Breast epithelium (tissue), 4 donors: ENCODE results near the gene MYMK. TPM values are rescaled to one million over a fixed set of nuclear protein-coding genes. Genes with fewer than 3 reads are reported as not detected.

Experiments
- DNase-seq, 2 donors: peaks; one replicate each; pipeline ENCODE4 v3.0.0-alpha.2; 2019; ENCODE audit warnings: low spot score in 2 of 2
- H3K27ac ChIP-seq, 2 donors: fragments of 200-600 bp; sonication (generic) in 1 of 2; one replicate each; pipeline ENCODE4 v1.5.1; 2016 to 2019; ENCODE audit warnings: mild to moderate bottlenecking in 1 of 2
- H3K27me3 ChIP-seq, 2 donors: fragments of 200-600 bp; sonication (generic) in 1 of 2; one replicate each; pipeline versions ENCODE4 v1.5.1 to v1.6.0; 2017 to 2019; ENCODE audit warnings: control low read depth in 1 of 2, mild to moderate bottlenecking in 1 of 2
- H3K36me3 ChIP-seq: fragments of 200-600 bp; one replicate; pipeline ENCODE4 v1.5.1; 2019
- H3K4me1 ChIP-seq, 2 donors: fragments of 200-600 bp; sonication (generic); one replicate each; pipeline ENCODE4 v1.5.1; 2016 to 2019; ENCODE audit warnings: control low read depth in 1 of 2
- H3K4me3 ChIP-seq, 3 donors: fragments of 200-600 bp; sonication (generic); 1 replicate in 2 of 3; 2 replicates in 1 of 3; pipeline ENCODE4 v1.5.1; 2016 to 2019; ENCODE audit warnings: mild to moderate bottlenecking in 3 of 3, moderate library complexity in 2 of 3
- H3K9me3 ChIP-seq, 2 donors: fragments of 200-600 bp; sonication (generic) in 1 of 2; one replicate each; pipeline ENCODE4 v1.5.1; 2016 to 2019; ENCODE audit warnings: control low read depth in 1 of 2
- POLR2A ChIP-seq: fragments of 450-650 bp; IDR thresholded peaks from one replicate; pipeline ENCODE4 v1.6.1; 2016; ENCODE audit warnings: antibody characterized with exemption, mild to moderate bottlenecking, moderate library complexity
- POLR2AphosphoS5 ChIP-seq, 3 donors: sonication (generic); formaldehyde crosslinking; IDR thresholded peaks; one replicate each; pipeline ENCODE4 v1.6.1; 2017; ENCODE audit warnings: antibody characterized with exemption in 3 of 3
- intact Hi-C: fragments of 100-400 bp; cut with DNase I; formaldehyde crosslinking; loops from one replicate; pipeline ENCODE4 v1.15.1; 2023; ENCODE audit warnings: low total_unique reads
- total RNA-seq, 3 donors: library from RNA; depleted of rRNA; stranded (reverse); fragments of >200 nt; gene quantifications; one replicate each; pipeline ENCODE4 v1.1.0, GENCODE V29; 2016
- TF ChIP-seq, protein P1 (sequence below), 3 donors: fragments of 450-650 bp; IDR thresholded peaks; one replicate each; pipeline ENCODE4 v1.5.1; 2016 to 2017; ENCODE audit warnings: antibody characterized with exemption in 3 of 3, mild to moderate bottlenecking in 3 of 3, moderate library complexity in 3 of 3

The MYMK gene
- total RNA-seq, 3 donors from 2014 or later, result not detected

DNA sequence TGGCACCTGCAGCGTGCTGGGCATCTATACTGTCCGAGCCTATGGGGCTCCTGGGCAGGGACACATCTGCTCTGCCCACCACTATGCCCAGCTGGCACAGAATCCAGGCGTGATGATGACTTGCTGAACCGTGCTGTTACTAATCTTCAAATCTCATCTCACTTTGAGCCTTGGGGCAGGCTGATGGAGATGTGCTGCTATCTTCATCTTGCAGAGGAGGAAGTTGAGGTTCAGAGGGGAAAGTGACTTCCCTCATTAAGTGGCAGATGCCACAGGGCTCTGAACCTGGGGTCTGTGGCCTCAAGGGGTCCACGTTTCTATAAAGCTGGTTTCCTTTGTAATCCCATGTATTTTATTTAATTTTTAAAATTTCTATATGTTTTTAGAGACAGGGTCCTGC, 50.5 kb downstream of the MYMK start:
- no peak overlapping the region for H3K27ac ChIP-seq
- H3K4me1 ChIP-seq, result no peaks in the 10 kb centered on the region
- H3K27me3 ChIP-seq, result peaks cover 0 to 5% of the 10 kb centered on the region in 2 donors
- TF ChIP-seq, protein P1, sequence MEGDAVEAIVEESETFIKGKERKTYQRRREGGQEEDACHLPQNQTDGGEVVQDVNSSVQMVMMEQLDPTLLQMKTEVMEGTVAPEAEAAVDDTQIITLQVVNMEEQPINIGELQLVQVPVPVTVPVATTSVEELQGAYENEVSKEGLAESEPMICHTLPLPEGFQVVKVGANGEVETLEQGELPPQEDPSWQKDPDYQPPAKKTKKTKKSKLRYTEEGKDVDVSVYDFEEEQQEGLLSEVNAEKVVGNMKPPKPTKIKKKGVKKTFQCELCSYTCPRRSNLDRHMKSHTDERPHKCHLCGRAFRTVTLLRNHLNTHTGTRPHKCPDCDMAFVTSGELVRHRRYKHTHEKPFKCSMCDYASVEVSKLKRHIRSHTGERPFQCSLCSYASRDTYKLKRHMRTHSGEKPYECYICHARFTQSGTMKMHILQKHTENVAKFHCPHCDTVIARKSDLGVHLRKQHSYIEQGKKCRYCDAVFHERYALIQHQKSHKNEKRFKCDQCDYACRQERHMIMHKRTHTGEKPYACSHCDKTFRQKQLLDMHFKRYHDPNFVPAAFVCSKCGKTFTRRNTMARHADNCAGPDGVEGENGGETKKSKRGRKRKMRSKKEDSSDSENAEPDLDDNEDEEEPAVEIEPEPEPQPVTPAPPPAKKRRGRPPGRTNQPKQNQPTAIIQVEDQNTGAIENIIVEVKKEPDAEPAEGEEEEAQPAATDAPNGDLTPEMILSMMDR (IDR thresholded peaks at IDR 0.05), result no peak
- TF ChIP-seq POLR2AphosphoS5 (IDR thresholded peaks at IDR 0.05) (no peak), POLR2A (no peak)
- no peaks in the 10 kb centered on the region for H3K36me3 ChIP-seq
- DNase-seq, result no peak
- no peak overlapping the region for H3K4me3 ChIP-seq
- intact Hi-C loops, result no loop called here
- H3K9me3 ChIP-seq, result no peaks in the 10 kb centered on the region

DNA sequence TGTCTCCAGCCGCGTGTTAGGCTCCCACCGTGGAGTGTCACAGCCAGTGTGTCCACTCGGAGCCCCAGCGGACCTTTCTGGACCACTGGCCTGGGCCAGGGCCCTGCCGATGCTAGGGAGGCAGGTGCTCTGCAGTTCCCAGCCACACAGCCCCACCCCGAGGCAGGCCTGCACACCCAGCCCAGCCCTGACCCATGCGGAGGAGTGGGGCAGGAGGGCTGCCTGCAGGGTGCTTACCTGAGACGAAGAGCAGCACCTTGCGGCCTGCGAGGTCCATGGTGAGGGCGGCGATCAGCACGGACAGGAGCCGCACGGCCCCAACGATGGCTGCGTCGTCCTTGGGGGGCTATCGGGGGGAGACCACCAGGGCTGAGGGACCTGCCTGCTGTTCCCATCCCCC, 51.0 kb downstream of the MYMK start:
- H3K9me3 ChIP-seq, result no peaks in the 10 kb centered on the region
- TF ChIP-seq, protein P1 (IDR thresholded peaks at IDR 0.05), result no peak
- TF ChIP-seq POLR2A, result no peak
- no peak for TF ChIP-seq POLR2AphosphoS5 (IDR thresholded peaks at IDR 0.05)
- H3K4me3 ChIP-seq, result no peak overlapping the region
- H3K36me3 ChIP-seq, result no peaks in the 10 kb centered on the region
- H3K4me1 ChIP-seq, result no peaks in the 10 kb centered on the region
- no peak for DNase-seq
- intact Hi-C loops, result no loop called here
- no peak overlapping the region for H3K27ac ChIP-seq
- H3K27me3 ChIP-seq, result peaks cover 0 to 5% of the 10 kb centered on the region in 2 donors

DNA sequence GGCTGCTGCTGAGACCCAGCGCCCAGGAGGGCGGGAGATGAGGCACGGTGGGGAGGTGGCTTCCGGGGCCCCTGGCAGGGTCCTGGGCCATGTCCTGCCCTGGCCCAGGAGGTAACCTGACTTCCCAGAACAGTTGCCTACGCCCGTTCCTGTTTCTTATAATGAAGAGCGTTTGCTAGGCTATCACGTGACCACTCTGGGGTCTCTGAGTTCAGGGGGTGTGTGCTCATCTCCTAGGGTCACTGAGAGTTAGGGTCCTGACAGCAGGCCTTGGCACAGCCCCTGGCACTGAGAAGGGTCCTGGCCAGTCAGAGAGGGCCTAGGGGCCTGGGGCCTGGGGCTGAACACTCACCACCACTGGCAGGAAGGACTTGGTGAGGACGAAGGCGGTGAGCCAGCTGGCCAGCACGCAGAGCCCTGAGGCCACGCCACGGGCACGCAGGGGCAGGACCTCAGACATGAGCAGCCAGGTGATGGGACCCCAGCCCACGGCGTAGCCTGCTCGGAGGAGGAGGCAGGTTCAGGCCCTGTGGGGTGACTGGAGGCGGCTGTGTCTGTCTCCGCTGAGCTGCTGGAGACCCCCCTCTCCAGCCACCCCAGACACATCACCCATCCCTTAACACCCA, 51.9 kb downstream of the MYMK start:
- Histone ChIP-seq H3K36me3 (no peaks in the 10 kb centered on the region), H3K4me1 (no peaks in the 10 kb centered on the region), H3K27ac (no peak overlapping the region), H3K9me3 (no peaks in the 10 kb centered on the region), H3K27me3 (peaks cover 0 to 5% of the 10 kb centered on the region in 2 donors), H3K4me3 (no peak overlapping the region)
- TF ChIP-seq POLR2A (no peak), POLR2AphosphoS5 (IDR thresholded peaks at IDR 0.05) (no peak)
- TF ChIP-seq, protein P1 (IDR thresholded peaks at IDR 0.05), result no peak
- intact Hi-C loops, result no loop called here
- DNase-seq, result no peak

DNA sequence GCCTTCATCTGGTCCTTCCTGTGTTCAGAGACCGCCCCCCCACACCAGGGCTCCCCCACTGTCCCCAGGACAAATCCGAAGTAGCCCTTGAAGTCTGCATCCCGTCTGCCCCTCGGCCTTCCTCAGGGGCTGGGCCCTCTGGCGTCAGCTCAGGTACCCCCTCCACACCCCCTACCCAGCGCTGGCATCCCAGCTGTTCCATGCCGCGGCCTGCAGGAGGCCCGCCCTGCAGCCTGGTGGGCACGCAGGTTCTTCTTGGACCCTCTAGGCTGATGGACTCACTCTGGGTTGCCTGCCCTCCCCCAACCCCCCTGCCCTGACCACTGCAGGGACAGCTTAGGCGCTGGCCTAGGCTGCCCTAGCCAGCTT, 52.5 kb downstream of the MYMK start:
- Histone ChIP-seq H3K27ac (no peak overlapping the region), H3K9me3 (no peaks in the 10 kb centered on the region), H3K36me3 (no peaks in the 10 kb centered on the region), H3K4me3 (no peak overlapping the region), H3K27me3 (peaks cover 0 to 5% of the 10 kb centered on the region in 2 donors), H3K4me1 (no peaks in the 10 kb centered on the region)
- intact Hi-C loops, result no loop called here
- TF ChIP-seq POLR2A, result no peak
- TF ChIP-seq POLR2AphosphoS5 (IDR thresholded peaks at IDR 0.05), result no peak
- TF ChIP-seq, protein P1 (IDR thresholded peaks at IDR 0.05), result no peak
- no peak for DNase-seq

DNA sequence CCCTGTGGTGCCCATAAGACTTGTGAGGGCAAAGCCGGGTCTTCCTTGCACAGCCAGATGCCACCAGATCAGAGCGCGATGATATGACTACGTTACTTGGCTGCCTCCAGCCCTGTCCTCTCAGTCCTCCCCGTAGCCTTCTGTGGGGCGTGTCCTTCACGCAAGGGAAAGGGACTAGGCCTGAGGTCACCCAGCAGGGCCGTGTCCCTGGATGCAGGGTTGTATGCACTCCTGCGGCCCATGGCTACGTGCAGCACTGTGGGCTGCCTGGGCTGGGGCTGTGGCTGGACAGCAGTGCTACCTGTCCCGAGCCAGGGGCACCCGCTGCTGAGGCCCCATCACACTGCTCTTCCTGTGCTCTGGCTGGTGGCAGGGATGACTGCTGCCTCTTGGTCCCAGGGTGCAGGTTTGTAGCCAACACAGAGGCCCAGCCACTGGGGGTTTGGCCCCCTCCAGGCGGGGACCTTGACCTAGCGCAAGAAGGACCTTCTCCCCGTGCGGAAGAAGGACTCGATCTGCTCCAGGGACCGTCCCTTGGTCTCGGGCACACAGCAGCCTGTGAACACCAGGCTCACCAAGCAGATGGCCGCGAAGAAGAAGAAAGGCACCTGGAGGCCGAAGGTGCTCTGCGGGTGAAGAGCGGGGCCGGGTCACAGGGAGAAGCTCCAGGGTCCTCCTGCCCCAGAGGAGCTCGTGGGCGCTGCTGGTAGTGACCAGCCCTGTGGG, 53.0 kb downstream of the MYMK start:
- no peaks in the 10 kb centered on the region for H3K36me3 ChIP-seq
- H3K27me3 ChIP-seq, result peaks cover 0 to 5% of the 10 kb centered on the region in 2 donors
- H3K4me1 ChIP-seq, result no peaks in the 10 kb centered on the region
- intact Hi-C loops, result no loop called here
- no peaks in the 10 kb centered on the region for H3K9me3 ChIP-seq
- TF ChIP-seq POLR2A (no peak), POLR2AphosphoS5 (IDR thresholded peaks at IDR 0.05) (no peak)
- TF ChIP-seq, protein P1 (IDR thresholded peaks at IDR 0.05), result no peak
- DNase-seq, result no peak
- H3K27ac ChIP-seq, result no peak overlapping the region
- H3K4me3 ChIP-seq, result no peak overlapping the region
